Cerebellar nuclear complex (tissue), 1 donor: ENCODE measurements around the gene RFXANK.
"Not testable (repeated sequence)": the region's sequence is repeated elsewhere in the genome, so short reads cannot be mapped to it uniquely, and the experiment has no call there.

Experiments used
- DNase-seq, 2 experiments: peaks; one replicate each; lab custom pipeline; 2025; lab: John Stamatoyannopoulos, UW

The RFXANK gene

GRCh38 chr19:19170053-19170872 lies 21.8 kb upstream of the RFXANK start, which contains the start of gene MEF2B:
Gene MEF2B (minus strand): TSS chr19:19170263. CDS start chr19:19150735, 19,528 bp downstream.
- no peak for DNase-seq

GRCh38 chr19:19170873-19171672 lies 21.0 kb upstream of the RFXANK start:
- DNase-seq = no peak

- no peak for DNase-seq
Measured at GRCh38 chr19:19171821-19172532, 20.1 kb upstream of the RFXANK start.

- DNase-seq = not testable (repeated sequence)
Measured at GRCh38 chr19:19173243-19173642, 18.8 kb upstream of the RFXANK start.

GRCh38 chr19:19176950-19177349 lies 15.1 kb upstream of the RFXANK start:
- no peak for DNase-seq

GRCh38 chr19:19179548-19180441 lies 12.3 kb upstream of the RFXANK start:
- no peak for DNase-seq

- no peak for DNase-seq
Measured at GRCh38 chr19:19181488-19181998, 10.5 kb upstream of the RFXANK start.

- no peak for DNase-seq
Measured at GRCh38 chr19:19185853-19186740, 6.0 kb upstream of the RFXANK start.

- DNase-seq = no peak
Measured at GRCh38 chr19:19186742-19187141, 5.3 kb upstream of the RFXANK start.

- DNase-seq = no peak
Measured at GRCh38 chr19:19191768-19192077, 335 bp upstream of the RFXANK start.

- DNase-seq = no peak
Measured at GRCh38 chr19:19192910-19193423, 909 bp downstream of the RFXANK start.

GRCh38 chr19:19193926-19194325 lies 1.9 kb downstream of the RFXANK start:
- no peak for DNase-seq

- DNase-seq = no peak
Measured at GRCh38 chr19:19201697-19202630, 9.9 kb downstream of the RFXANK start.

- DNase-seq = no peak
Measured at GRCh38 chr19:19202707-19203011, 10.6 kb downstream of the RFXANK start.

GRCh38 chr19:19203012-19203856 lies 11.2 kb downstream of the RFXANK start, which contains the start of gene NR2C2AP:
Gene NR2C2AP (minus strand): TSS chr19:19203414. CDS start chr19:19203060, 354 bp downstream.
- peak; percentile 72 to 74 for DNase-seq

- no peak for DNase-seq
Measured at GRCh38 chr19:19204181-19204580, 12.1 kb downstream of the RFXANK start.

GRCh38 chr19:19205416-19206410 lies 13.7 kb downstream of the RFXANK start:
- DNase-seq = no peak
